ENCODE results near the gene FCHO1.
"Not testable (repeated sequence)": the region's sequence is repeated elsewhere in the genome, so short reads cannot be mapped to it uniquely, and the experiment has no call there.

DNA sequence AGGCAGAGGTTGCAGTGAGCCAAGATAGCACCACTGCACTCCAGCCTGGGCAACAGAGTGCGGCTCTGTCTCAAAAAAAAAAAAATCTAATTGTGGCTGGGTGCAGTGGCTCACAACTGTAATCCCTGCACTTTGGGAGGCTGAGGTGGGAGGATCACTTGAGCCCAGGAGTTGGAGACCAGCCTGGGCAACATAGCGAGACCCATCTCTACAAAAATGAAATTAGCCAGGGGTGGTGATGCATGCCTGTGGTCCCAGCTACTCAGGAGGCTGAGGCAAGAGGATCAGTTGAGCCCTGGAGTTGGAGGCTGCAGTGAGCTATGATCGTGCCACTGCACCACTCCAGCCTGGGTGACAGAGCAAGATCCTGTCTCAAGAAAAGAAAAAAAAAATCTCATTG is 47.3 kb downstream of the FCHO1 start:
- TF ChIP-seq, protein P1, sequence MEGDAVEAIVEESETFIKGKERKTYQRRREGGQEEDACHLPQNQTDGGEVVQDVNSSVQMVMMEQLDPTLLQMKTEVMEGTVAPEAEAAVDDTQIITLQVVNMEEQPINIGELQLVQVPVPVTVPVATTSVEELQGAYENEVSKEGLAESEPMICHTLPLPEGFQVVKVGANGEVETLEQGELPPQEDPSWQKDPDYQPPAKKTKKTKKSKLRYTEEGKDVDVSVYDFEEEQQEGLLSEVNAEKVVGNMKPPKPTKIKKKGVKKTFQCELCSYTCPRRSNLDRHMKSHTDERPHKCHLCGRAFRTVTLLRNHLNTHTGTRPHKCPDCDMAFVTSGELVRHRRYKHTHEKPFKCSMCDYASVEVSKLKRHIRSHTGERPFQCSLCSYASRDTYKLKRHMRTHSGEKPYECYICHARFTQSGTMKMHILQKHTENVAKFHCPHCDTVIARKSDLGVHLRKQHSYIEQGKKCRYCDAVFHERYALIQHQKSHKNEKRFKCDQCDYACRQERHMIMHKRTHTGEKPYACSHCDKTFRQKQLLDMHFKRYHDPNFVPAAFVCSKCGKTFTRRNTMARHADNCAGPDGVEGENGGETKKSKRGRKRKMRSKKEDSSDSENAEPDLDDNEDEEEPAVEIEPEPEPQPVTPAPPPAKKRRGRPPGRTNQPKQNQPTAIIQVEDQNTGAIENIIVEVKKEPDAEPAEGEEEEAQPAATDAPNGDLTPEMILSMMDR (IDR thresholded peaks at IDR 0.05; ENCODE audit: borderline replicate concordance, extremely low read depth, low read length, poor library complexity, severe bottlenecking) = not testable (repeated sequence)
- not testable (repeated sequence) for TF ChIP-seq EZH2 (IDR thresholded peaks at IDR 0.05; ENCODE audit: borderline replicate concordance, low read depth, low read length, severe bottlenecking)
